ENCODE results near the gene PIGU.
"Not testable (repeated sequence)": the region's sequence is repeated elsewhere in the genome, so short reads cannot be mapped to it uniquely, and the experiment has no call there.

The PIGU gene

DNA sequence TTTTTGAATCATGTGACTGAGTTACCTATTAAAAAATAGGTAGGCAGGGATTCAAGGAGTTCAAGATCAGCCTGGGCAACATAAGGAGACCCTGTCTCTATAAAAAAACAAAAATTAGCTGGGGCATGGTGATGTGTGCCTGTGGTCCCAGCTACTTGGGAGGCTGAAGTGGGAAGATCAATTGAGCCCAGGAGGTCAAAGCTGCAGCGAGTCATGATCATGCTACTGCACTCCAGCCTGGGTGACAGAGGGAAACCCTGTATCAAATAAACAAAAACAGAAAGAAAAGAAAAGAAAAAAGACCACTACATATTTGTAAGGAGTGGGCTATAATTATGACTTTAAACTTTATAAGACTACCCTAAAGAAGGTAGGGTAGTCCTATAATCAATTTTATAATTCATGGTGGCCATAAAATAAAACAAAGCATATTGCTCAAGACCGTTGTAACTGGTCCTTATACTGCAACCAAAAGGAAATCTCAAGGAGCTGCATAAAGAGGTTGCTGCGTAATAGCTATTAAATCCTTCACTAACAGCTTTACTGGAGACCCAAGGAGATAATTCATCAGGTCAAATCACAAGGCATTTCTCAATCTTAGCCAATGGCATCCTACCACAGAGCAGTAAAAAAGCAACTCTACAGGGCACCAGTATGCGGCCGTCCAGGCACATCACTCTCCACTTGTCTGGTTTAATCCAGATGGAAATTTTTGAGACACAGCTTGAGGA lies 13.5 kb downstream of the PIGU start:
- no peak for DNase-seq

DNA sequence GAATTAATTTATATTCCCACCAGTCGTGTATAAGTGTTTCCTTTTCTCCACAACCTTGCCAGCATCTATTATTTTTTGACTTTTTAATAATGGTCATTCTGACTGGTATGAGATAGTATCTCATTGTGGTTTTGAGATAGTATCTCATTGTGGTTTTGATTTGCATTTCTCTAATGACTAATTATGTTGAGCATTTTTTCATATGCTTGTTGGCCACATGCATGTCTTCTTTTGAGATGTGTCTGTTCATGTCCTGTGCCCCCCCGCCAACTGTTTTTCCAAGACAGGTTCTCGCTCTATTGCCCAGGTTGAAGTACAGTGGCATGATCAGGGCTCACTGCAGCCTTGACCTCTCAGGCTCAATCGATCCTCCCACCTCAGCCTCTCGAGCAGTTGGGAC lies 15.1 kb downstream of the PIGU start:
- DNase-seq, result not testable (repeated sequence)

DNA sequence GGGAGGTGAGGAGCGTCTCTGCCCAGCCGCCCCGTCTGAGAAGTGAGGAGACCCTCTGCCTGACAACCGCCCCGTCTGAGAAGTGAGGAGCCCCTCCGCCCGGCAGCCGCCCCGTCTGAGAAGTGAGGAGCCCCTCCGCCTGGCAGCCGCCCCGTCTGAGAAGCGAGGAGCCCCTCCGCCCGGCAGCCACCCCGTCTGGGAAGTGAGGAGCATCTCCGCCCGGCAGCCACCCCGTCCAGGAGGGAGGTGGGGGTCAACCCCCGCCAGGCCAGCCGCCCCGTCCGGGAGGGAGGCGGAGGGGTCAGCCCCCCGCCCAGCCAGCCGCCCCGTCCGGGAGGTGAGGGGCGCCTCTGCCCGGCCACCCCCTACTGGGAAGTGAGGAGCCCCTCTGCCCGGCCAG lies 18.2 kb downstream of the PIGU start:
- not testable (repeated sequence) for DNase-seq

DNA sequence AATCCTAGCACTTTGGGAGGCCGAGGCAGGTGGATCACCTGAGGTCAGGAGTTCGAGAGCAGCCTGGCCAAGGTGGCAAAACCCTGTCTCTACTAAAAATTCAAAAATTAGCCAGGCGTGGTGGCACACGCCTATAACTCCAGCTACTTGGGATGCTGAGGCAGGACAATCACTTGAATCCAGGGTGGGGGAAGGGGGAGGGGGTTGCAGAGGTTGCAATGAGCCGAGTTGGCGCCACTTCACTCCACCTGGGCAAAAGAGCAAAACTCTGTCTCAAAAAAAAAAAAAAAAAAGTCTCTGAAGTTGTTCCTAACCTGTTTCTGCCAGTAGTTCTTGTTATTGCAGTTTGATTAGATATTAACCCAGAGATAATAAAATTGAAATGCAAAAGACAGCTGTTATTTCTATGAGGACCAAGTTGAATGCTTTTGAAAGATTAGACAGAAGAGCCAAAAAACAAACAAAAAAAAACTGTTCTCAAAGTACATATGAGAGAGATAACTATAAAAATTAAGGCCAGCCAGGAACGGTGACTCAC lies 22.6 kb downstream of the PIGU start:
- DNase-seq, result no peak

DNA sequence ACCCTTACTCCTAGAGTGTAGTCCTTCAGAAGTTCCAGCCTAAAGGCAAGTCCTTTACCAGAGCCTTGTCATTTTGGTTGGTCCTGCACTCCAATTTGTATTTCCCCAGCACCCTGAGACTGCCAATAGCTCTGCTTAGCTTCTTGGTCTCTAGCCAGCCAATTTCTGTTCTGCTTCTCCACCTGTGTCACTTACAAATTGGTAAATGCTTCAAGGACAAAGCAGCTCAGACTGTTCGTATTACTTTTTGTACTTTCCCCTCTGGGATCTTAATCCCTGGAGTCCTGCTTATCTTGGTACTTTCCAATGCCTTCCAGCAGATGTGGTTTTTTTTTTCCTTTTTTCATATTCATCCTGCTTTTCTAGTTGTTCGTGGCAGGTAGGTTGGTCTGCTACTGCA lies 25.7 kb downstream of the PIGU start:
- DNase-seq, result no peak

DNA sequence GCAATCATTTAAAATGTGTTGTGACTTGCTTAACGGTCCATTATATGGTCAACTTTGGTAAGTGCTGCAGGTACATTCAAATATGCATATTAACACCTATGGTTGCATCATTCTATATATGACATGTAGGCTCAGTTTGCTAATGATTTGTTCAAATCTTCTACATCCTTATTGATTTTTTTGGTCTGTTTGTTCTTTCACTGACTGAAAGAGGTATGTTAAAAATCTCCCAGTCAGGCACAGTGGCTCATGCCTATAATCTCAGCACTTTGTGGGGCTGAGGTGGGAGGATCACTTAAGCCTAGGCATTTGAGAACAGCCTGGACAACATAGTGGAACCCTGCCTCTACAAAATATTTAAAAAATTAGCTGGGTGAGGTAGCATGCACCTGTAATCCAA lies 29.2 kb downstream of the PIGU start:
- DNase-seq, result no peak

DNA sequence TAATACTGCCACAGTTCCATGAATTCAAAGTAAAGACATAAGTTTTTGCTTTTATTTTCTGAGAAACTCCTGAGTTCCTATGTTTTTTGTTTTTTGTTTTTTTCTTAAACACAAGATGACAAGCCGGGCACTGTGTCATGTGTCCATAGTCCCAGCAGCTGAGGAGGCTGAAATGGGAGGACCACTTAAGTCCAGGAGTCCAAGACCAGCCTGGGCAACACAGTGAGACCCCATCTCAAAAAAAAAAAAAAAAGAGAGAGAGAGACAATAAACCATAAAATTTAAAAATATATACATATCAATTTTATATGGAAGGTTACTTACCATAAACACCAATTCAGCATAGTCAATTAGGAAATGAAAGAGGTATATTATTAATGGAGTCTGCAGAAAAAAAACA lies 31.9 kb downstream of the PIGU start:
- DNase-seq, result no peak

DNA sequence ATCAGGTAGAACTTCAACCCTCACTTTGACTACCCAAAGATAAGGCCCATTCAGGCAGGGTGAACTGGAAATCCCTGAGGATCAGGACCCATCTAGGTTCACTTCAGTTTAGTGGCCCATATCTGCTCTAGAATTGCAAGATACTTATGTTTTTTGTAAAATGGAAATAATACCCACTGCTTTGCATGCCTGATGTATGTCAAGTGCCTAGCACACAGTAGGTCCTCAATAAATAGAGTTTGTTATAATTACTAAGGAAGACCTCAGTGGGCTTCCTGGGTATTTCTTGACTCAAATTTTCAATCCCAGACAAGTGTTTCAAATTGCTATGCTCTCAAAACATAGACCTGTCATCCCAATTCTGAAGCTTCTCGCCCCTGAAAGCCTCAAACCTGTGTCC lies 32.5 kb downstream of the PIGU start:
- no peak for DNase-seq

DNA sequence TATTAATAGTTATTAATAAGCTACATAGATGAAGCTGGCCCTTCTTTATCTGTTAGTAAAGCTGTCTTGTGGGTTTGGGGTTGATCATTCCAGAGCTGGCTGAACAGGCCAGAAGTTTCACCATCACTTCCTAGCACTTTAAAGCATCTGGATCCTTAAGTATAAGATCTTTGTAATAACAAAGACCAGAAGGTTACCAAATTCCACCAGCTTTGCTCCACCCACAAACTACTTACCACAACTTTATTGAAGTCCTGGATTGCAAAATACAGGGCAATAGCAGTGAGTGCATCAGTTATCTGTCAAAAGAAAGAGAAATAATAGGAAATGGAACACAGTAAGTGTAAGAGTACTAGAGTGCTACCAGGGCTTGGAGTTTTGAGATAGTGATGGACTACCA lies 33.0 kb downstream of the PIGU start:
- no peak for DNase-seq

DNA sequence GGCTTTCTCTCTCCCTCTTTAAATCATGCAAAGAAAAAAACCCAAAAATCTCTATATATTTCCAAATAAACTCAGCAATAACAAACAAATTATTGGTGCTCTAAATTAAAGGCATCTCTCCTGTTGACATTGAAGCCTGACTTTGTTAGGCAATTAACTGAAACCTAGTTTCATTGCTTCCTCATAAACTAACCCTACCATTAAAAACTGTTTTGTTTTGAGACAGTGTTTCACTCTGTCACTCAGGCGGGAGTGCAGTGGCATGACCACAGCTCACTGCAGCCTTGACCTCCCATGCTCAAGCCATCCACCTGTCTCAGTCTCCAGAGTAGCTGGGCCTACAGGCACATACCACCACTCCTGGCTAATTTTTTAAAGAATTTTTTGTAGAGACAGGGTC lies 34.9 kb downstream of the PIGU start:
- no peak for DNase-seq

DNA sequence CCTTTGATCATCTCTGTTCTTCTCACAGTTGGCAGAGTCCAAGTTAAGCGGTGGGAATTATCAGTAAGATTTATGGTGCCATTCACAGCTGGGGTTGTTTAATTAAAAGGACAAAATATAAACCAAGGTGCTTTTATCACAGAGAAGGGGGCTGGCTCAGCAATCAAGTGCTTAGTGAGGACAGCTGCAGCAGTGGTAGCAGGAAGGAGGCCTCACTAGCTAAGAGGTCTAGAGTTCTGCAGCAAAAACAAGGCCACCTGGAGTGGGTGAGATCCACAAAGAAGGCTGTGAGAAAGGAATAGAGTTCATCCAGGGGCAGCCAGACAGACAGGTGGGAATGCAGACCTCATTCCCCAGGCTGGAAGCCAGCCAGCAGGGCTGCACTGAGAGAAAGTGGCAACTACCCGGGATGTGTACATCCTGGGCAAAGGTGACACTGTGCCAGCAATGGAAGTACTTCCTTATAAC lies 37.1 kb downstream of the PIGU start:
- DNase-seq, result peak in 3 of 58 donors; percentile 2 to 15 (median 8)

DNA sequence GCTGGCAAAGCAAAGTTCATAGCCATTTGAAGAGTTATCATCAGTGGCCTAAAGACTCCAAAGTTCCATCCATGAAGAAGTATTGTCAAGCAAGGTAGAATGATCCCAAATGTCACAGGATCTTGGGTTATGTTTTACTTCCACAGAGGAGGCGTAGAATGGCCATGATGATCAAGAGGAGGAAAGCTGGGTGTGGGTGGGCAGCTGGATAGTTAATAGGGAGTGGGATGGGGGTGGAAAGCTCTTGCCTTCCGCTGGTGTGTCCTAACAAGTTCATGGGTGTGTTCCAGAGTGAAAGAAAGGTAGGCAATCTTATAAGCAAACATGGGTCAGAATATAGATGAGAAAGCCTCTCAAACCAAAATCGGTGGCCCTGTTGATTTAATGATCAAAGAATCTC lies 38.4 kb downstream of the PIGU start:
- DNase-seq, result no peak

DNA sequence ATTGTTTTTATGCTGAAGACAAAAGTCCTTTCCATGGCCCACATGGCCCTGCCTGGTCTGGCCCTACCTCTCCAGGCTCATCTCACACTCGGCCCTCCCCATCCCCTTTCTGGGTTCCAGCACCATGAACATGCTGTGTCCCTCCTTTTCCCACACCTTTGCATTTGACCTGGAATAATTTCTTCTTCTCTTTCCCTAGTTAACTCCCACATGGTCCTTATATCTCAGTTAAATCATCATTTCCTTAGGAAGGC lies 38.9 kb downstream of the PIGU start:
- DNase-seq, result no peak

DNA sequence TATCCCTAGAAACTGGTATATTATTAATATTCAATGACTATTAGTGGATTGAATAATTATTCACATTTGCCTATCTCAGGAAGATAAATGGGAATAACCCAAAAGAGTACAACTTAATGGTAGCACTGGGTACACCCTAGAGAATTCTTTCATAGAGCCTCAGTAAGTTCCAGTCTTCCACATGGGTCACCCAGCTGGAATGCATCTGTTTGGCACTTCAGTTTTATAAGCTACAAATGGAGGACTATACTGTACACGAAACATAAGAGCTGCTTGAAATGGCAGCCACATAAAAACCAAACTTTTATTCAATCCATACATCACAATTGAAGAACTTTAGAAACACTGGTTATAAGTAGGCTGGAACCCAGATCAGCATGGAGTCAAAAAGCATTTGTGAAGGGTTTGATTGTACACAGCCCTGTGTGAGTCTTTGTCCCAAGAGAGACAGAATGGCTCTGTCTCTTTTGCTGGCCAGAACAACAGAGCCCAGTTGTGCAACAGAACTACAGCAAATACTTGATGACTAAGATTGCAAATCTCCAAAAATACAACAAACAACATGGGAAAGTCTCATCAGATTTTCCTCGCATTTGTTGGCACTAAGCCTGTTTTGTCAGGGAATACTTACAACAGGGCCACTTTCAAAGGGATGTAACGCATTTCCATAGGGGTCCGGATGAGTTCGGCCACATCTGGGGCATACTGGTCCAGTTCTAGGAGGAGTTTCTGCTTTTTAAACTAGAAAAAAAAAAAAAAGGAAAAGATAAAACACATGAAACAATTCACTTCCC lies 39.5 kb downstream of the PIGU start:
- peak in 38 of 58 donors; percentile 4 to 92 (median 46) for DNase-seq

DNA sequence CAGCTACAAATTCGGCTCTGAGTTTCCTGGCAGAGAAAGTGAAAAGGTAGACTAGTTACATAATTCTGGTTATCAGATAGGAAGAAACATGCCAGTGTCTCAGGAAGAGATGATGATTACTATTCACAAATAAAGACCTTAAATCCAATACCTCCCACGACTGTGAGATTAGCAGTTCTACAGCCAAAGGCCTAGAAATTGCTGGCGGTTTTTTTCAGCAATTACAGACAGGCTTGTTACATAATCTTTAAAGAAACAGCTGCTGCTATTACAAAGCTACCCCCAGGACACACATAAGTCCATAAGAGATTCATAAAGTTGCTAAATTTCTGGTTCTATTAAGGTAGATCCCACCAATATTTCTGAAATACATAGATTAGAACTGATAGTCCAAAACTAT lies 40.2 kb downstream of the PIGU start:
- no peak for DNase-seq

DNA sequence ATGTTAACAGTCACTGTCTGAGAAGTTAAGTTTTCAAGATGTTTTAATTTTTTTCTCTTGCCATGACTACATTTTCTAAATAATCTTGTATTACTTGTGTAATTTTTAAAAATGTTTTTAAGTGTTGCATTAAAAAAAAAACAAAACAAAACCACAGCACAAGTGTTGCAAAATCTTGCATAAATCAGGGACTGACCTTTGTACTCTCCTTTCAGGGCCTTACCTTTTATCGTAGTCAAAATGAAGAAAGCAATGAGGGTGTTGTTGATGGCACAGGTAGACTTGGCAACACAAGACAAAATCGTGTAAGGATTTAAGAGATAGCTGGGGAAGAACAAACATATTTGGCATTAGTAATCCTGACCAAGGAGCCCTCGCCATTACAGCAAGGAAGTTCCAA lies 42.5 kb downstream of the PIGU start:
- DNase-seq, result no peak

DNA sequence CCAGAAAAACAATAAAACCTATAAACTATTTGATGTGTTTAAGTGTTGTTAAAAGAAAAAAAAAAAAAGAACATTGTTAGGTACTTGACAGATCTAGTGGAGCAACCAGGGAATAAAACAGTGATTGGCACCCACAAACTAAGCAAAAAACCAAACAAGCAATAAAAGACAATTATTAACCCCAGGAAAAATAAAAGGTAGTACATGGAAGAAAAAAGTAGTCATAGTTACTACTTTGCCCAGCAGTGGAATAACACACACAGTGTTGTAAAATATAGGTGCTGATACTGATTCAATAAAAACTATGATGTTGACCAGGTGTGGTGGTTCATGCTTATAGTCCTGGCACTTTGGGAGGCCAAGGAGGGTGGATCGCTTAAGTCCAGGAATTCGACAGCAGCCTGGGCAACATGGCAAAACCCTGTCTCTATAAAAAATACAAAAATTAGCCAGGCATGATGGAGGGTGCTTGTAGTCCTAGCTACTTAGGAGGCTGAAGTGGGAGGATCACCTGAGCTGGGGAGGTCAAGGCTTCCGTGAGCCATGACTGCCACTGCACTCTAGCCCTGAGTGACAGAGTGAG lies 43.9 kb downstream of the PIGU start:
- DNase-seq, result no peak

DNA sequence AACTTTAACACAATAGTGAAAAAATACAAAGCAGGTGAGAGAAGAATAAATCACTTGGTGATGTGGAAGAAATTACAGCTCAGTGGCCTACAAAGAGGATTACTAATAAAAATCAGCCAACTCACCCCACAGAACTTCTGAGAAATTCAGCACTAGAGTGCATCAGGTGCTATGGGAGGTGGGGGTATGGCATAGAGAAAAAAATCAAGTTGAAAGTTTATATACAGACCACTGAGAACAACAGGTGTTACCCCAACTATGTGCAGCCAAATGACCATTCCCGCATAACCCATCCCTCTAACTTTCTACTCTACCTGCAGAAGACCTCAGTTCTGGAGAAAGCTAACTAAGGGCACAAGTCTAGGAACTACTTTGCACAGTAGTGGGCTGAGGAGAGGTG lies 47.0 kb downstream of the PIGU start:
- DNase-seq, result no peak

DNA sequence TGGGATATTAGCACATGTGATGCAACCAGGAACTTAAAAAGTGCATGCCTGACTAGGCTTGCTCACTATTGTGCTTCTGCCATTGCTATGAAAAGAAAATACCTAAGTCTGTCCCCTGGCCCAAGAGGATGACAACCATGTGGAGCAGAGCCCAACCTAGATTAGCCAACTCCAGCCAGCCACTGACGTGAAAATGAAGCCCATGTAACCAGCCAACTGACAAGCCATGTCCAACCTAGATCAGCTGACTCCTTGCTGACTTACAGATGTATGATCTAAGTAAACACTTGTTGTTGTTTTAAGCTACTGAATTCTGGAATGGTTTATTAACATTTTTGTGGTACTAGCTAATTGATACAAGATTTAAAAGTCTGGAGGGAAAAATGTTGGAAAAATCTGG lies 47.5 kb downstream of the PIGU start:
- no peak for DNase-seq

DNA sequence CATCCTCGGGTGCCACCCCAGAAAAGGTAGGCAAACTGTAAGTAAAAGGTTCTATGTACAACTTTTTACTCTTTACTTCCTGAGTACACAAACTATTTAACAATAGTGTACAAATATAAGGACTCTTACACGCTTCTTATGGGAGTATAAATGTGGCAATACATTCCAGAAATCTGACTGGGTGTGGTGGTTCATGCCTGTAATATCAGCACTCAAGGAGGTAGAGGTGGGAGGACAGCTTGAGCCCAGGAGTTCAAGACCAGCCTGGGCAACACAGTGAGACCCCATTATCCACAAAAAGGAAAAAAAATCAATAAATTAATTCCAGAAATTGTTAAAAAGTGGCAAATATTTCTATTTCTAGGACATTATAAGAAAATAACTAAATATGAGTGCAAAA lies 48.9 kb downstream of the PIGU start:
- no peak for DNase-seq

DNA sequence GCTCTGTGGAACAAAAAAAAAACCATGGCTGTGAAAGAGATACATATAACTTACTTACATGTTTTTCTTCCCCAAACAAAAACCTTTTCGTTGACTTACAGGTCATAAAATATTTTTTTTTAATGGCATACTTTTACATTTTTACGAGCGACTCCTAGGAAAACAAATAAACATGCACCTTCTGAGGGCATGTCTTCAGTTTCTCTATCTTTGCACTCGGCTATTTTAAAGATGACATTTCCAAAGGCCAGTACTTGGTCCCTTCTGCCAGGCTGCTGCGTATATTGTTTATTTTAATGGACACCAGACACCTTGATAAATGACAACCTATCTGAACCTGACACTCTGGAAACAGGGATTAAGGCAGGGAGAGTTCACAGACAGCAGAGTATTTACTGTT lies 49.4 kb downstream of the PIGU start:
- no peak for DNase-seq

DNA sequence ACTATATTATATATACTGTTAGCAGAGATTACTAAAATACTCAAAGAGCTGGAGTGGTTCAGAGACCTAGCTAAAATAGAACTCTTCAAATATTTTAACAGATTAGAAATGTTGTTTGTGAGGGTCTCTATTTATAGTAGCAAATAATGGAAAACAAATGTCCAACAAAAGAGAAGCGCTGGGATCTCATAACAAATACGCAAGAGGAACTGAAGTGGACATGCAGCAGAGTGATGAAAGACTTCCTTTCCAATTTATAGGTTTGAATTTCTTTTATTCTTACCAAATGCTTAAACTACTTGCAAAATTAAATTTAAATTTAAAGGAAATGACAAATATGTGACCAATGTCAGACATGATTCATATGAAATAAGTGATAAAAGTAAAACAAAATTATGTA lies 49.9 kb downstream of the PIGU start:
- no peak for DNase-seq

DNA sequence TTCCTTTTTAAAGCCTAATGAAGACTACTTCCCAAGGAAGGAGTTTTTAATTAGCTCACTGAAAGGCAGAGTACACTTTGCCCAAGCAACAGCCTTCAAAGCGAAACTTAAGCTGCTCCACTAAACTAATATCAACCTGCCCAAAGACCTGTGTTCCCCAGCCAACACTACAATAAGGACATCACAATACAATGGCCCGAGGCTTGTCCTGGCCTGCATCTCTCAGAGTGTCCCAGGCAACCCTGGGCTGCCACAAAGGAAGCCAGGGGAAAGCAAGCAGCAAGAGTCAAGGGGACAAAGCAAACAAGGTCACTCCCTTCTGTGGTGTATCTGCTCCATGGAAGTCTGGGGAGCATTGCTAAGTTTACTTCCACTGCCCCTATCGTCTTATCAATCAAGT lies 52.3 kb downstream of the PIGU start:
- no peak for DNase-seq

All from anterior cingulate cortex (tissue), 58 donors.